ENCODE results near the gene TRIP4.

The TRIP4 gene

GRCh38 chr15:64462492-64462891 is 74.9 kb downstream of the TRIP4 start:
- Histone ChIP-seq H3K4me1 (ENCODE audit: low read depth, poor library complexity, severe bottlenecking) (peaks cover 74% of the 10 kb centered on the region), H3K4me3 (IDR thresholded peaks at IDR 0.05; ENCODE audit: insufficient read depth, low read depth, low read length) (no peak overlapping the region), H3K27me3 (ENCODE audit: insufficient read depth, low read depth) (no peaks in the 10 kb centered on the region), H3K36me3 (ENCODE audit: insufficient read depth) (no peaks in the 10 kb centered on the region), H3K9ac (peak overlapping the region; percentile 69; the same call in 1 of the 2 replicates), H3K79me2 (ENCODE audit: insufficient read depth, low read depth) (peaks cover 64% of the 10 kb centered on the region), H3K27ac (peak overlapping the region; percentile 75), H3K4me2 (peak overlapping the region; percentile 88), H4K20me1 (ENCODE audit: insufficient read depth) (0 out of 2 replicates have a peak, but pooled peaks cover 3% of the 10 kb centered on the region), H2AFZ (ENCODE audit: low read depth) (no peak overlapping the region)
- TF ChIP-seq, protein P1, sequence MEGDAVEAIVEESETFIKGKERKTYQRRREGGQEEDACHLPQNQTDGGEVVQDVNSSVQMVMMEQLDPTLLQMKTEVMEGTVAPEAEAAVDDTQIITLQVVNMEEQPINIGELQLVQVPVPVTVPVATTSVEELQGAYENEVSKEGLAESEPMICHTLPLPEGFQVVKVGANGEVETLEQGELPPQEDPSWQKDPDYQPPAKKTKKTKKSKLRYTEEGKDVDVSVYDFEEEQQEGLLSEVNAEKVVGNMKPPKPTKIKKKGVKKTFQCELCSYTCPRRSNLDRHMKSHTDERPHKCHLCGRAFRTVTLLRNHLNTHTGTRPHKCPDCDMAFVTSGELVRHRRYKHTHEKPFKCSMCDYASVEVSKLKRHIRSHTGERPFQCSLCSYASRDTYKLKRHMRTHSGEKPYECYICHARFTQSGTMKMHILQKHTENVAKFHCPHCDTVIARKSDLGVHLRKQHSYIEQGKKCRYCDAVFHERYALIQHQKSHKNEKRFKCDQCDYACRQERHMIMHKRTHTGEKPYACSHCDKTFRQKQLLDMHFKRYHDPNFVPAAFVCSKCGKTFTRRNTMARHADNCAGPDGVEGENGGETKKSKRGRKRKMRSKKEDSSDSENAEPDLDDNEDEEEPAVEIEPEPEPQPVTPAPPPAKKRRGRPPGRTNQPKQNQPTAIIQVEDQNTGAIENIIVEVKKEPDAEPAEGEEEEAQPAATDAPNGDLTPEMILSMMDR (conservative IDR thresholded peaks at IDR 0.05; ENCODE audit: low read depth, low read length): no peak

DNA sequence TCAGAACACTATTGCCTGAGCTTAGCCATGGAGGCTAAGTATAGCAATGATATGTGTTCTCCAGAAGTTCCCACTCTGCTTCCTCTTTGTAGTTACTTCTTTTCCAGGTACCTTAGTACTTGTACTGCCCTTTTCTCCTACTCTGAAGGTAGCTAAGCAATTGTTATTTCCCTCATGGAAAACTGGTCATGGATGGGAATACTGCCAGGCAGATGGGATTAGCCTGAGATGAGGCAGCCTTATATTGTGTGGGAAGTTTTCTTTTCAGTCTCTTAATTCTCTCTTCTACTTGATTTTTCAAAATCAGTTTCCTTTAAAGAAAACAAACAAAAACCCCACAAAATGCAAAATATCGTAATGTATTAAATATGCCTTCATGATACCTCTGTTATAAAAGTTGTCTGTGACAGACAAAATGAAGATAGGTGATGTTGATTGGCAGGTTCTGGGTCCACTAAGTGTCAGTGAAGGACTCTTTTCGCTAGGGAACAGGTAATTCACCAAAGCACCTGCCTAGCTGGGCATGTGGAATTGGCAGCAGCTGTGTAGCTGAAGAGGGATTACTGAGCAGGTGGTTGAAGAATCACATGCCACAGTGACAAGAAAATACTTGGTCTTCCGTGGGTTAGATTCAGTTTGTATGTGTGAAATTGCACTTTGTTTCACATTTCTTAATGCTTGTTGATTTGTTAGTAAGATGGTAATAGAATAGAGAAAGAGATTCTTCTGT is 76.8 kb downstream of the TRIP4 start:
- Histone ChIP-seq H2AFZ (ENCODE audit: low read depth) (no peak overlapping the region), H3K4me2 (peak overlapping the region; percentile 88), H3K9ac (no peak overlapping the region), H4K20me1 (ENCODE audit: insufficient read depth) (0 out of 2 replicates have a peak, but pooled peaks cover 5% of the 10 kb centered on the region), H3K4me1 (ENCODE audit: low read depth, poor library complexity, severe bottlenecking) (peaks cover 74% of the 10 kb centered on the region), H3K36me3 (ENCODE audit: insufficient read depth) (no peaks in the 10 kb centered on the region), H3K79me2 (ENCODE audit: insufficient read depth, low read depth) (peaks cover 83% of the 10 kb centered on the region), H3K27ac (peak overlapping the region; percentile 25; the same call in 1 of the 2 replicates), H3K27me3 (ENCODE audit: insufficient read depth, low read depth) (no peaks in the 10 kb centered on the region), H3K4me3 (IDR thresholded peaks at IDR 0.05; ENCODE audit: insufficient read depth, low read depth, low read length) (no peak overlapping the region)
- TF ChIP-seq, protein P1 (conservative IDR thresholded peaks at IDR 0.05; ENCODE audit: low read depth, low read length): no peak

DNA sequence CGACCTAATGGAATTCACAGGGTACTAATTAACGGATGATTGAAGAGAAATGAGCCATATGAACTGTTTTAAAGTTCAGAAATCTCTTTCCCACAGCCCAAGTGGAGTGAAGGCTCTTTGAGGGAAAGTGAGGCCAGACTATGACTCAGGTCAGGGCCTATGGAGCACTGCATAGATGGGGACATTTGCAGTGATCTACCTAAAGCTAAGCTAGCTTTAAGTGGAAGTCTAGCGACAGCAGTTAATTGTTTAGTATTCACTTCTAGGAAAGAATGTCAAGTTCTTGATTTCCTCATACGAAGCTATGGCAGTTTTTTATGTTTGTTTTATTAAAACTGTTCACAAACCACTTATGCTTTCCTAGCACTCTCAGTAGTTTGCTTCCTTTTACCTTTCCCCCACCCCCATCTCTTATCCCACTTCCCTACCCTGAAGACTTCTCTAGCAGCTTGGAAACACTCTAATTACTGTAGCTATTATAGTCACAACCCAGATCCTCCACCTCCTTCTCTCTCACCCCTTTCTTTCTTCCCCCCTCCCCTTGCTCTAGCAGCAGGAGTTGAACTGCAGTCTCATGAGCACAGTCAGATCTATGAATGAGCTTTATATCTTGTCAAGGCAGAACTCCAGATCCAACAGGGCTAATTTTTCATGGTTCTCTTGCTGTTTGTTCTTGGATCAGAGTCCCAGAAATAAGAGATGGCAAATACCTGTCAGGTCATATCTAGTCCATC is 78.9 kb downstream of the TRIP4 start:
- Histone ChIP-seq H3K79me2 (ENCODE audit: insufficient read depth, low read depth) (peaks cover 100% of the 10 kb centered on the region), H4K20me1 (ENCODE audit: insufficient read depth) (0 out of 2 replicates have a peak, but pooled peaks cover 5% of the 10 kb centered on the region), H2AFZ (ENCODE audit: low read depth) (no peak overlapping the region), H3K27me3 (ENCODE audit: insufficient read depth, low read depth) (no peaks in the 10 kb centered on the region), H3K27ac (no peak overlapping the region; the same call in 1 of the 2 replicates), H3K4me3 (IDR thresholded peaks at IDR 0.05; ENCODE audit: insufficient read depth, low read depth, low read length) (no peak overlapping the region), H3K36me3 (ENCODE audit: insufficient read depth) (no peaks in the 10 kb centered on the region), H3K4me1 (ENCODE audit: low read depth, poor library complexity, severe bottlenecking) (peaks cover 75% of the 10 kb centered on the region), H3K9ac (no peak overlapping the region), H3K4me2 (peak overlapping the region; percentile 88; the same call in 1 of the 2 replicates)
- TF ChIP-seq, protein P1 (conservative IDR thresholded peaks at IDR 0.05; ENCODE audit: low read depth, low read length): no peak

DNA sequence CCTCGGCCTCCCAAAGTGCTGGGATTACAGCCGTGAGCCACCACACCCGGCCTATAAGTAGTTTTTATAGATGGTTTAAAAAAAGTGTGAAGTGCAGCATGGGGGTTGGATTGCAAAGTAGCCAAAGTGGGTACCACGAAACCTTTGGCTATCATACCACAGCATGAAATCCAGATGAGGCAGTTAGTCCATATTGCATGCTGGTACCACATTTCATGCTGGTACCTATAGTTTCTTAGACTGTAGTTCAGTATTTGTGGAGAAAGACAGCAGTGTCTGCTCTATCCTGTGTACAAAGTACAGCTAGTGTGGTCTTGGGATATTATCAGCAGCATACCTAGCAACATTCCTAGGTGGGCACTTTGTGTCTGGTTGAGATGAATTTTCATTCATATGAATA is 84.5 kb downstream of the TRIP4 start:
- H2AFZ ChIP-seq (ENCODE audit: low read depth): no peak overlapping the region
- H3K4me1 ChIP-seq (ENCODE audit: low read depth, poor library complexity, severe bottlenecking): peaks cover 39% of the 10 kb centered on the region
- H4K20me1 ChIP-seq (ENCODE audit: insufficient read depth): 0 out of 2 replicates have a peak, but pooled peaks cover 5% of the 10 kb centered on the region
- no peak overlapping the region for H3K4me3 ChIP-seq (IDR thresholded peaks at IDR 0.05; ENCODE audit: insufficient read depth, low read depth, low read length)
- no peaks in the 10 kb centered on the region for H3K36me3 ChIP-seq (ENCODE audit: insufficient read depth)
- no peaks in the 10 kb centered on the region for H3K27me3 ChIP-seq (ENCODE audit: insufficient read depth, low read depth)
- no peak overlapping the region for H3K4me2 ChIP-seq
- peaks cover 96% of the 10 kb centered on the region for H3K79me2 ChIP-seq (ENCODE audit: insufficient read depth, low read depth)
- H3K27ac ChIP-seq: no peak overlapping the region
- TF ChIP-seq, protein P1 (conservative IDR thresholded peaks at IDR 0.05; ENCODE audit: low read depth, low read length): no peak
- no peak overlapping the region for H3K9ac ChIP-seq

Data from KMS-11 (cell line).